ENCODE data around the gene C17orf107. TPM values are rescaled to one million over a fixed set of nuclear protein-coding genes. Genes with fewer than 3 reads are reported as not detected.

Gene C17orf107
- total RNA-seq, 1 donor from 2014 or later: 1.8 TPM

DNA sequence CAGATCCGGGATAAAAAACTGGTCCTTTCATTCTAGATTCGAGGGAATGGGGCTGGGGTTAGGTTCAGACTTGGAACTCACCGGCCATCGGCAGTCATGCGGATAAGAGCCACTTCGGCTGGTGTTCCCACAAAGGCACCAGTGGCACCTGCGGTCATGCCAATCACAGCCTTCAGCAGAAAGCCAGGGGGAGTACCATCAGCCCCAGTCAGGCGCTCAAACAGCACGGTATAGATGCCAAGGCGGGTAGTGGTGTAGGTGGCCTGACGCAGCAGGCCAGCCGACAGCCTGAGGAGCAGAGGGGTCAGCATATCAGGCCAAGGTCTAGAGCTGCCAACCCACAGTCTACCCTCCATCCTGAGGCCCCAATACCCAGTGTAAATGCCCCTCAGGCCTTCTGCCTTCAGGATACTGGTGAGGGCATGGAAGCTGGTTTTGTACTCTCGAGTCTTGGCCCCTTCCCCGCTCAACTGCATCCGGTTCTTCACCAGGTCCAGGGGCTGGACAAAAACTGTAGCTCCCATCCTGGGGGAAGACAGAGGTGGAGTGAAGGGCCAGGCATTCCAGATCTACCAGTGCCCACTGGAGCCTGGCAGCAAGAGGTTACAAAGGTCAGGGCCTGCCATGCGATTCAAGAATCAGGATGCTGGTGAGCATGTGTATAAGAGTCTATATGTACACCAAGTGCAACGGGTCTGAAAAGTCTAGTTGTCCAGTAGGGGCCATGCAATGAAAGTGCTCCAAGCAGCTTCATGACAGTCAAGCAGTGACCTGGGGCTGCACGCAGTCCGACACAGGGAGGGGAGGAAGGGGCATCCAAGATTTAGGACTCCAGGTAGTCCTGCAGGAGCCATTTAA, 39.6 kb downstream of the C17orf107 start:
- Mint-ChIP-seq H3K27ac (ENCODE audit: unreplicated experiment) (peak overlapping the region; percentile 96), H3K27me3 (ENCODE audit: low read depth) (peaks cover 6% of the 10 kb centered on the region), H3K4me1 (peaks cover 51% of the 10 kb centered on the region), H3K4me3 (peak overlapping the region; percentile 96), H3K9me3 (no peaks in the 10 kb centered on the region), H3K36me3 (ENCODE audit: low read depth) (peaks cover 10% of the 10 kb centered on the region)
- DNase-seq (ENCODE audit: low read depth, low spot score): no peak
- TF ChIP-seq CTCF (conservative IDR thresholded peaks at IDR 0.05): no peak

DNA sequence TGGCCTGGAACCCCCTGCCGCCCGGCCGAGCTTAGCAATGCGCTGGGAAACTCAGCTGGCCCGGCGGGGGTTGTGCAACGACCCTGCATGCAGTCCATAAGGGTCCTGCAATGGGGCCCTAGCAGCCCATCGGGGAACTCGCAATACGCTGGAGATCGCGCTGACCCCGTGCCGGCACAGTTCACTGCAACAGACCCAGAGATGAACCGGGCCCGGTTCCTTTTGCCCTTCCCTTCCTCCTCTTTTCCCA, 40.1 kb downstream of the C17orf107 start:
- peak; percentile 30 for DNase-seq (ENCODE audit: low read depth, low spot score)
- Mint-ChIP-seq H3K4me3 (peak overlapping the region; percentile 96), H3K4me1 (peaks cover 48% of the 10 kb centered on the region), H3K27me3 (ENCODE audit: low read depth) (peaks cover 6% of the 10 kb centered on the region), H3K27ac (ENCODE audit: unreplicated experiment) (peak overlapping the region; percentile 96), H3K36me3 (ENCODE audit: low read depth) (peaks cover 12% of the 10 kb centered on the region), H3K9me3 (no peaks in the 10 kb centered on the region)
- TF ChIP-seq CTCF (conservative IDR thresholded peaks at IDR 0.05): no peak

- Mint-ChIP-seq H3K36me3 (ENCODE audit: low read depth) (peaks cover 13% of the 10 kb centered on the region), H3K9me3 (no peaks in the 10 kb centered on the region), H3K4me1 (peaks cover 46% of the 10 kb centered on the region), H3K27ac (ENCODE audit: unreplicated experiment) (peak within 1 kb of the TSS; percentile 99), H3K27me3 (ENCODE audit: low read depth) (peaks cover 6% of the 10 kb centered on the region), H3K4me3 (peak within 1 kb of the TSS; percentile 96)
- no peak for TF ChIP-seq CTCF (conservative IDR thresholded peaks at IDR 0.05)
- peak; percentile 91 for DNase-seq (ENCODE audit: low read depth, low spot score)
Measured at GRCh38 chr17:4939796-4940554, 40.6 kb downstream of the C17orf107 start, which contains the start of the genes RNF167 and SLC25A11. RNF167 (plus strand) TSS chr17:4940268; CDS start chr17:4940910, 642 bp downstream. SLC25A11 (minus strand) TSS chr17:4940046; CDS start chr17:4939910, 136 bp downstream.

DNA sequence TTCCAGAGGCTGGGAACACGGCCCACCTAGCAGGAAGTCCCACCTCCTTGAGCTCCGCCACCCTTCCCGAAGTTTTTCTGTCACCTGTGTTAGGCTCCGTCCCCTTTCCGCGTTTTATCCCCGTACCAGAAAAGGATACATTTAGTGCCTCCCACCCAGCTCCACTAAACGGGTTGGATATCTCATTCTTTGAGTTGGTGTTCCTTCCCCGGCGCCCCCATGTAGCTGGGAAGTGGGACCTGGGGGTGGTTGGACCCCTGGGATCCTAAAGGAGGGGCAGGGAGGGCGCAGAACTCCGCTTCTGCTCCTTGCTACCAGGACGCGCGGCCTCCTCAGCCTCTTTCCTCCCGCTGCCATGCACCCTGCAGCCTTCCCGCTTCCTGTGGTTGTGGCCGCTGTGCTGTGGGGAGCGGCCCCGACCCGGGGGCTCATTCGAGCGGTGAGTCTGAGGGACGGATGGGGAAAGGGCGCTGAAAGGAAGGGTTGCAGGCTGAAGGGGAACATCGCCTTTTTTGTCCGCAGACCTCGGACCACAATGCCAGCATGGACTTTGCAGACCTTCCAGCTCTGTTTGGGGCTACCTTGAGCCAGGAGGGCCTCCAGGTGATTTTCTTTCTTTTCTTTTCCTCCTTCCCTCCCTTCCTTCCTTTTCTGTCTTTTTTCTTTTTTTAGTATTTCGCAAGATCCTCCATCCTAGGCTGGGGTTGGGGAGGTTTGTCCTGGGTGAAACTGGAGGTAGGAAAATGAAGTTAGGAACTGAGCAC, 41.4 kb downstream of the C17orf107 start:
- Mint-ChIP-seq H3K4me1 (peaks cover 54% of the 10 kb centered on the region), H3K4me3 (peak overlapping the region; percentile 96), H3K27me3 (ENCODE audit: low read depth) (peaks cover 11% of the 10 kb centered on the region), H3K27ac (ENCODE audit: unreplicated experiment) (peak overlapping the region; percentile 99), H3K36me3 (ENCODE audit: low read depth) (peaks cover 21% of the 10 kb centered on the region), H3K9me3 (no peaks in the 10 kb centered on the region)
- DNase-seq (ENCODE audit: low read depth, low spot score): no peak
- no peak for TF ChIP-seq CTCF (conservative IDR thresholded peaks at IDR 0.05)

- Mint-ChIP-seq H3K27me3 (ENCODE audit: low read depth) (peaks cover 11% of the 10 kb centered on the region), H3K4me1 (peaks cover 56% of the 10 kb centered on the region), H3K9me3 (no peaks in the 10 kb centered on the region), H3K36me3 (ENCODE audit: low read depth) (peaks cover 19% of the 10 kb centered on the region), H3K4me3 (peak overlapping the region; percentile 96), H3K27ac (ENCODE audit: unreplicated experiment) (peak overlapping the region; percentile 53)
- no peak for DNase-seq (ENCODE audit: low read depth, low spot score)
- TF ChIP-seq CTCF (conservative IDR thresholded peaks at IDR 0.05): no peak
Measured at GRCh38 chr17:4941319-4941610, 41.9 kb downstream of the C17orf107 start.
